ENCODE measurements around the gene NPIPB4. TPM values are rescaled to one million over a fixed set of nuclear protein-coding genes. Genes with fewer than 3 reads are reported as not detected.
"Not testable (repeated sequence)": the region's sequence is repeated elsewhere in the genome, so short reads cannot be mapped to it uniquely, and the experiment has no call there.

NPIPB4 gene
- total RNA-seq, 4 donors from 2014 or later = 92.0 to 226 (median 133) TPM

GRCh38 chr16:21820908-21821465 lies 36.6 kb downstream of the NPIPB4 start:
- Histone ChIP-seq H3K4me3 (peak overlapping the region in 3 of 4 donors; percentile 36 to 59 (median 41)), H3K4me1 (peaks cover 0 to 13% (median 7%) of the 10 kb centered on the region in 4 donors), H3K27ac (peak overlapping the region; percentile 78 to 91 (median 81))
- intact Hi-C loops (cut with DNase I; ENCODE audit: low total_unique reads); H3K27me3 ChIP-seq; DNase-seq; H3K9me3 ChIP-seq; H3K36me3 ChIP-seq: not testable (repeated sequence)
- WGBS, 2 donors (ENCODE audit: low coverage in 1 of 2) = 84 to 86% methylated on average over 8 to 15 of the region's 15 CpGs
- in situ Hi-C loops (cut with MboI; ENCODE audit: low pct_ligation_motif_present in 1 of 4, low pct_unique_long_range_greater_than_20kb in 1 of 4, low sequenced_read_pairs in 3 of 4) = loop anchor here in 3 of 4 donors (25.0 kb wide), 2 partner anchors 141 to 166 kb away; partner anchors contain the start of gene UQCRC2 (in 2 of the 3)

GRCh38 chr16:21820028-21820907 lies 37.3 kb downstream of the NPIPB4 start:
- peak; percentile 81 for DNase-seq
- 8 to 23% methylated on average over 3 to 25 of the region's 55 CpGs for WGBS, 2 donors (ENCODE audit: low coverage in 1 of 2)
- Histone ChIP-seq H3K4me1 (peaks cover 0 to 13% (median 7%) of the 10 kb centered on the region in 4 donors), H3K27ac (peak overlapping the region; percentile 78 to 91 (median 81)), H3K4me3 (peak overlapping the region; percentile 20 to 59 (median 38))
- intact Hi-C loops (cut with DNase I; ENCODE audit: low total_unique reads); H3K9me3 ChIP-seq; H3K36me3 ChIP-seq; H3K27me3 ChIP-seq: not testable (repeated sequence)
- in situ Hi-C loops (cut with MboI; ENCODE audit: low pct_ligation_motif_present in 1 of 4, low pct_unique_long_range_greater_than_20kb in 1 of 4, low sequenced_read_pairs in 3 of 4) = loop anchor here in 3 of 4 donors (25.0 kb wide), 2 partner anchors 142 to 167 kb away; partner anchors contain the start of gene UQCRC2 (in 2 of the 3)
- TF ChIP-seq POLR2A (IDR thresholded peaks at IDR 0.05) = peak; percentile 78
- peak; percentile 61 to 79 (median 73) for TF ChIP-seq POLR2AphosphoS5 (IDR thresholded peaks at IDR 0.05)

GRCh38 chr16:21819617-21820016 lies 37.9 kb downstream of the NPIPB4 start:
- Histone ChIP-seq H3K4me1 (peaks cover 0 to 13% (median 7%) of the 10 kb centered on the region in 4 donors), H3K27ac (peak overlapping the region; percentile 78 to 91 (median 81)), H3K4me3 (peak overlapping the region in 3 of 4 donors; percentile 6 to 59 (median 36))
- intact Hi-C loops (cut with DNase I; ENCODE audit: low total_unique reads); DNase-seq; H3K9me3 ChIP-seq; H3K27me3 ChIP-seq; H3K36me3 ChIP-seq: not testable (repeated sequence)
- 54 to 80% methylated on average over 2 to 10 of the region's 10 CpGs for WGBS, 2 donors (ENCODE audit: low coverage in 1 of 2)
- in situ Hi-C loops (cut with MboI; ENCODE audit: low pct_ligation_motif_present in 1 of 4, low pct_unique_long_range_greater_than_20kb in 1 of 4, low sequenced_read_pairs in 3 of 4) = loop anchor here in 3 of 4 donors (25.0 kb wide), 2 partner anchors 143 to 168 kb away; partner anchors contain the start of gene UQCRC2 (in 2 of the 3)

GRCh38 chr16:21817012-21817411 lies 40.5 kb downstream of the NPIPB4 start:
- H3K27me3 ChIP-seq; DNase-seq; intact Hi-C loops (cut with DNase I; ENCODE audit: low total_unique reads); H3K9me3 ChIP-seq; H3K36me3 ChIP-seq; H3K4me3 ChIP-seq; H3K27ac ChIP-seq: not testable (repeated sequence)
- in situ Hi-C loops (cut with MboI; ENCODE audit: low pct_ligation_motif_present in 1 of 4, low pct_unique_long_range_greater_than_20kb in 1 of 4, low sequenced_read_pairs in 3 of 4) = loop anchor here in 3 of 4 donors (25.0 kb wide), 2 partner anchors 145 to 170 kb away; partner anchors contain the start of gene UQCRC2 (in 2 of the 3)
- peaks cover 0 to 13% (median 7%) of the 10 kb centered on the region in 4 donors for H3K4me1 ChIP-seq

GRCh38 chr16:21815694-21816093 lies 41.9 kb downstream of the NPIPB4 start:
- 88% methylated on average over 11 of the region's 11 CpGs; no CpG with 5 or more reads in 1 of the 2 donors for WGBS, 2 donors (ENCODE audit: low coverage in 1 of 2)
- H3K27me3 ChIP-seq; DNase-seq; H3K4me3 ChIP-seq; H3K36me3 ChIP-seq; H3K4me1 ChIP-seq; H3K27ac ChIP-seq; H3K9me3 ChIP-seq; intact Hi-C loops (cut with DNase I; ENCODE audit: low total_unique reads): not testable (repeated sequence)
- in situ Hi-C loops (cut with MboI; ENCODE audit: low pct_ligation_motif_present in 1 of 4, low pct_unique_long_range_greater_than_20kb in 1 of 4, low sequenced_read_pairs in 3 of 4) = loop anchor here in 3 of 4 donors (25.0 kb wide), 2 partner anchors 147 to 172 kb away; partner anchors contain the start of gene UQCRC2 (in 2 of the 3)

GRCh38 chr16:21802375-21802663 lies 55.2 kb downstream of the NPIPB4 start:
- H3K9me3 ChIP-seq; H3K36me3 ChIP-seq; H3K27me3 ChIP-seq; DNase-seq; intact Hi-C loops (cut with DNase I; ENCODE audit: low total_unique reads); H3K4me3 ChIP-seq; H3K4me1 ChIP-seq: not testable (repeated sequence)
- peak overlapping the region in 1 of 4 donors; percentile 15 for H3K27ac ChIP-seq
- WGBS, 2 donors (ENCODE audit: low coverage in 1 of 2) = 50 to 58% methylated on average over 2 of the region's 2 CpGs
- in situ Hi-C loops (cut with MboI; ENCODE audit: low pct_ligation_motif_present in 1 of 4, low pct_unique_long_range_greater_than_20kb in 1 of 4, low sequenced_read_pairs in 3 of 4) = loop anchor here in 3 of 4 donors (25.0 kb wide), 2 partner anchors 160 to 185 kb away; partner anchors contain the start of gene UQCRC2 (in 2 of the 3)

All from transverse colon (tissue), 4 donors.